OCI-M2 (cell line): ENCODE results near the gene PDGFB.

Source experiments
- DNase-seq: peaks from one replicate; lab custom pipeline; 2025; ENCODE audit not compliant: unreplicated experiment; lab: John Stamatoyannopoulos, UW

PDGFB gene

GRCh38 chr22:39208013-39208680, 36.6 kb downstream of the PDGFB start:
- no peak for DNase-seq

DNA sequence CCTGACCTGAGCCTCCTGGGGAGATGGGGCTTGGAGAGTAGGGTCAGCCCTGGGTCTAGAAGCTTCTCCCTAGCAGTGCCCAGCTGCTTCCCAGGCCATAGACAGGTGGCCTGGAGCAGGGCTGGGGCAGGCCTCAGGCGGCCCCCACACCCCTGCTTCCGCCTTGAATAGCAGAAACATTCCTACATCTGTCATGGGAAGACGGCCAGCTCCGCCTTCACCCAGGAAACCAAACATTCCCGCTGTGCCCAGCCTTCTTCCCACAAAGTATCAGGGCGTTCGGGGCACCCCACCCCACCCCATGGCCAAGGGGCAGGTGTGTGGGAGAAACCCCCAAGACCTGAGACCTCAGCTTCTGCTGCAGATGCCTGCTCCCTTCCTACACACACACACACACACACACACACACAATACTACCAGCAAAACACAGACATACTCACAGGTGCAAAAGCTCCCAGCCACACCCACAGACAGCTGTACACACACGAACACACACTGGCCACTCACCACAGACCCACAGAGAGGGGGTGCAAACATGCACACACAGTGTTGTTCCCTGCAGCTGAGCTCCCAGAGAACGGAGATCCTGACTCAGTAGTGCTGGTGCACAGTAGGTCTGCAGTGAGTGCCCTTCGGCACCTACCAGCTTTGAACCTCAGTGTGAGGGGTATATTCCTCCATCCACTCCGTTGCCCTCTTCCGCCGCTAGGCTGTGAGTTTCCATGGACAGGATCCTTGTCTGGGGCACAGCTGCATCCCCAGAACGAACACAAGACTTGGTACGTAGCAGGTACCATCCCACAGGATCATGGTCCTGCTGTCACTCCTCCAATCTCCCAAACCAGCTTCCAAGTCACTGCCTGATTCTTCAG, 37.4 kb downstream of the PDGFB start:
- no peak for DNase-seq

DNA sequence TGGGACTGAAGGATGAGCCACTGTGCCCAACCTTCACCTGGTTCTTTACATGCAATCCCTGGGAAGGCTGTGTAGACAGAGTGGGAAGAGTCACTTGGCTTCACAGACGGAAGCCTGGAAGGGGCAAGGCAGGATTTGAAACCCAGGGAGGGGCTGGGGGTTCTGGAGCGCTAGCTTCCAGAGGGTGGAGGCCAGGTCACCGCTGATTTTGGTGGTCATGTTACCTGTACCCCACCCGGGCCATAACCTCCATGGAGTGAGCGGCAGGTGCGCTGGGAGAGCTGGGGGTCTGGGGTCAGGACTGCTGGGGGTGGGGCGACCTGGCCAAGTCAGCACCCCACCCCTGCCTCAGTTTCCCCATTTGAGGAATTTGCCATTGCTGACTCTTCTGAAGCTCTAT, 38.3 kb downstream of the PDGFB start:
- DNase-seq = no peak

DNA sequence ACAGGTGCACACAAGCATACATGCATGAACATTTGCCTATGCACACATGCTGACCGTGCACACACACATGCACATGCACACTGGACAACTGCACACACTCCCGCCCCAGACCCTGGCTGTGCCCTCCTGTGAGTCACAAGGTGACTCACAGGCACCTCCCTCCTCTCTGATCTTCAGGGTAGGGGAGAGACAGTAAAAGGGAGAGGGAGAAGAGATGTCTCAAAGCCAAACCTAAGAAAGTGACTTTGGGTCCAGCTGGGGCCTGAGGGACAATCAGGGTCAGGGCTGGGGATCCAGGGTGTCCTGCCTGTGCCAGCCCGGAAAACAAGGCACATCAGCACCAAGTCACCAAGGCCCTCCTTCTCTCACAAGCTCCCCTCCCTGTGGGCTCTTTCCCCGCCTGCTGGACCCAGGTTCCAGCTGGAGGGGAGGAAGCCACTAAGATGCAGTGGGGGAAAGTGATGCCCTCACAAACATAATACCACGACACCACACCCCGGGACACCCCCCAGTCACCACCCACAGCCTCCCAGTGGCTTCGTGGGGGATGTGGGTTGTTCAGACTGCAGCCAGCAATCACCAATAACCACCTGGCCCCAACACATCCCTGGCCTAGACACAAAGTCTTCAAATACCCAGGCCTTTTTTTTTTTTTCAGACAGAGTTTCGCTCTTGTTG, 39.3 kb downstream of the PDGFB start:
- DNase-seq = no peak

DNA sequence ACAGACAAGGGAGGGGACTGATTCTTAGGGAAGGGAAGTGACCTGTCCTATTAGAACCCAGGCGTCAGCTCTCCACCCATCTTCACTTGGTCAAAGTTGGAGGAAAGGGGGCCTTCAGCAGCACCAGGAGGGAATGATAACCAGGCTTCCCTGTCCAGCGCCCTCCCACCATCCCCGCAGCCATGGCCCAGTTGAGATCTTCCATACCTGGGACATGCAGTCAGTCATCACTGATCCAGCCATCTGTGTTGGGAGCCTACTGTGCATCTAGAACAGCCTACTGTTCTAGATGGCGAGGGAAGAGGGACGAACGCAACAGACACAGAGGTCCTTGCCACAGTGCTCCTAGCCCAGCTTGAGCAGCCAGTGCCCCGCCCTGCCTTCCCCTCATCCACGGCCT, 40.6 kb downstream of the PDGFB start:
- DNase-seq = no peak

- DNase-seq = no peak
Measured at GRCh38 chr22:39197578-39197977, 47.2 kb downstream of the PDGFB start.

DNA sequence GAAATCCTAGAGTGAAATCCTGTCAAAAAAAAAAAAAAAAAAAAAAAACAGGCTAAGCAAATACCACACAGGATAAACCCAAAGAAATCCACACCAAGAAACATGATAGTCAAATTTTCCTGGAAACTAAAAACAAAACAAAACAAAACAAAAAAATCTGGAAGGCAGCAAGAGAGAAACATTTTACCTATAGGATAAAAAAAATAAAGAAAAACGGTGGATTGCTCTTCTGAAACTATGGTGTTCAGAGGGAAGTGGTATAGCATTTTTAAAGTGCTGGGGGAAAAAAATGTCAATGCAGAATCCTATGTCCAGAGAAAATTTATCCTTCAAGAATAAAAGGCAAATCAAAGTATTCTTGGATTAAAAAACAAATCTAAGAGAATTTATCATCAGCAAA, 50.7 kb downstream of the PDGFB start:
- DNase-seq = no peak

GRCh38 chr22:39188809-39189208, 56.0 kb downstream of the PDGFB start:
- no peak for DNase-seq

GRCh38 chr22:39185601-39186012, 59.2 kb downstream of the PDGFB start:
- no peak for DNase-seq

DNA sequence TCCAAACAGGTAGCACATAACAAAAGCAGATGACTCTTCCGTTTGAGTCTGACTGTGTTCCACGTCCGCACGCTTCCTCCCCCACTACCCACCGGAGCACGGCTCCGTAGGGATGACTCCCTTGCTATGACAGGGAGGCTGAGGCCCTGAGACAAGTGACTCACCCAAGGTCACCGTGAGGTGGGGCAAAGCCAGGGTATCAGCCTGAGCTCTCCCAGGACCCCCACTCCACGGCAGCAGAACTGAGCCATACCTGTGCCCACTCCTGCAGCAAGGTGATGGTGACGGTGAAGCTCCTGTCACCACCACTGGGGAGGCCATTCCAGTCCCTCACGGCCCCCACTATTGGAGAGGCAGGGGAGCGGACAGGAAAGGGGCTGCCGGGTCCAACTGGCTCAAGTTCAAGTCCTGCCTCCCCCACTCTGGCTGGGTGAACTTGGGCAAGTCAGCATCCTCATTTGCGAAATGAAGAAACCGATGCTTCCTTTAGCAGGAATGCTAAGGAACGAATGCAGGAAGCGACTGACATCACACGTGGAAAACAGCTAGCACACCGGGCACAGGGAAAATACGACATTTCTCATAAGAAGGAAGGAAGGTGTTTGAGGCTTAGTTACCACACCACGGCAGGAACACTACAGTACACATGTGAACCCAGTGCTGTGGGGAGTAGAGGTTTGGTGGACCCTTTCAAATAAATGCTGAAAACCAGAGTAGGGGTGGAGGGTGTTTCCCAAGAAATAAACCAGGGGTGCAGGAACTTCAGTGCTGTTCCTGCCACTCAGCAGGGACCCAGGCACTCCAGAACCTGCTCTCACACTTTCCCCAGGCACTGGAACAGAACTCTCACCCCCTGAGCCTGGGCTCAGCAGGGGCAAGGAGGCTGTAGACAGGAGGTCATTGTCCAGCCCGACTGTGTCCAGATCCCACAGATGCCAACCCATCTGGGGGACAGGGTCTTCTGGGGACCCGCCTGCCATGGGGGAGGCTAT, 59.9 kb downstream of the PDGFB start:
- no peak for DNase-seq

DNA sequence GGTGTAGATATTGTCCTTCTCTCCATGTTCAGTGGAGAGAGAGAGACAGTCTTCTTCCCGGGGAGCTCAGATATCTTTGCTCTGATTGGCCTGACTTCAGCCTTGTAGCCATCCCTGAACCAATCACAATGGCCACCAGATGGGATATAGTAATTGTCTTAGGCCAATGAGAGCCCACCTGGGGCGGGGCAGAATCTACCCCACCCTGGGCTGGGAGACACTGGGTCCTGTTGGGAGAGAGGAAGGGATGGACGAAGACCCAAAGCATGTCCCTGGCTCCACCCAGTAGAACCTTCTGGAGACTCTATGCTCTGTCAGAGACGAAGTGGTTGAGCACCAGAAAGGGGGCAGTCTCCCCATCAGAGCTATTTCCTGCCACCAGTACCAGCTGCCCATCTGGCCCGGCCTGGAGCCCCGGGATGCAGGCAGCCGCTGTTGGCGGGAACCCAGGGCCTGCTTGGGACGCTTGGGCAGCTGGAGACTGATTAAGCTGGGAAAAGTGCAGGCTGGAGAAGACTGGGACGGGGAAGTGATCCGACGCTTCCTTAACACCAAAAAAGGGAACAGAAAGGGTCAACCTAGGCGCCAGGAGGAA, 60.7 kb downstream of the PDGFB start:
- DNase-seq = no peak

DNA sequence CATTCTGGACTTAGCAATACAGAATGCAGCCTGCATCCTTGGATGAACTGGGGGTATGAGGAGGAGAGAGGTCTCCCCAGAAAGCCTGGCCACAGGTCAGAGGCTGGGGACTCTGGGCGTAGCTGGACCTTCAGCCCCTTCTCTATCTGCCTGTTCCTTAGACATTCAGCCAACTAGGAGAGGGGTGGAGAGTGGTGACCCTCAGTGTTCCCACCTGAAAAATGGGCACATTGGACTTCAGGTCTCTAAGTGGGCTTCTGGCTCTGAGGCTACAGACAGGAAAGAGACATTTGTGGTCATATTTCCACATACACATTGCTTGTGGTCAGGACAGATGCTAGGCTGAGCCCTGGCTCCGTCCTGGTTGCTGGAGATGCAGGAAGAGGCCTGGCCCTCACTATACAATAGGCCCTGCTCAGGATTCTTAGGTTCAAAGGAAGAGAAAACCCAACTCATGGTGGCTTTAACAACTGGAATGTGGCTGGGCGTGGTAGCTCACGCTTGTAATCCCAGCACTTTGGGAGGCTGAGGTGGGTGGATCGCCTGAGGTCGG, 62.2 kb downstream of the PDGFB start:
- no peak for DNase-seq

- DNase-seq = no peak
Measured at GRCh38 chr22:39181778-39182177, 63.0 kb downstream of the PDGFB start.

DNA sequence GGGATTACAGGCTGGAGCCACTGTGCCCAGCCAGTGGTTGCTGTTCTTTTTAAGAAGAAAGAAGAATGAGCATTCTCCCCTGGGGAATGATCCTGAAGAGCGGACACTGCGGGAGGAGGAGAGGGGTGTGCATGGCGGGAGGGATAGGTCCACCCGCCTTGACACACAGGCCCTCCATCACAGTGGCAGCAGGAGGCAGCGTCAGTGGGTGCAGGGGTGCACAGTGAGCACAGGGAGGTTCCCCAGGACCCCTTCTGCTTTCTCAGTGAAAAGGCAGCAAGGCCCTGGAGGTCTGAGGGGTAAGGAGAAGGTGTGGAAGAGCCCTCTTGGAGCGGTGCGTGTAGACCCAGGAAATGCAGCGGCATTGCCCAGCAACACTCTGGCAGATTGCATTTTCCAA, 63.4 kb downstream of the PDGFB start:
- no peak for DNase-seq

GRCh38 chr22:39179841-39180335, 64.9 kb downstream of the PDGFB start:
- DNase-seq = no peak

DNA sequence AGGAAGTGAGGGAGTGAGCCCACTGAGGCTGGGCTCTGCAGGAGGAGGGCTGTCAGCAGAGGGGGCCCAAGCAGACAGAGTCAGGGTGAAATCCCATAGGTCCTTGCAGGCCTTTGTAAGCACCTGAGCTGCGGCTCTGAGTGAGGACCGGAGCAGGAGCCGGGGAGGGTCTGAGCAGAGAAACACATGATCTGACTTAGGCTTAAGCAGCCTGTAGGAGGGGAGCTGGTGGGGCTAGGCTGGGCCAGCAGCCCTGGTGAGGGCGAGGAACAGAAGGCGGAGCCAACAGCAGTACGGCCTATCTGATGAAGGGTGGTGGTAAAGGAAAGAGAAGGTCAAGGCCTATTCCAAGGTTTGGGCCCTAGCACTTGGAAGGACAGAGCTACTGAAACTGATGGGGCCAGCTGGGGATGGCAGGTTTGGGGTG, 65.4 kb downstream of the PDGFB start:
- no peak for DNase-seq

- DNase-seq = no peak
Measured at GRCh38 chr22:39178206-39179111, 66.3 kb downstream of the PDGFB start.

DNA sequence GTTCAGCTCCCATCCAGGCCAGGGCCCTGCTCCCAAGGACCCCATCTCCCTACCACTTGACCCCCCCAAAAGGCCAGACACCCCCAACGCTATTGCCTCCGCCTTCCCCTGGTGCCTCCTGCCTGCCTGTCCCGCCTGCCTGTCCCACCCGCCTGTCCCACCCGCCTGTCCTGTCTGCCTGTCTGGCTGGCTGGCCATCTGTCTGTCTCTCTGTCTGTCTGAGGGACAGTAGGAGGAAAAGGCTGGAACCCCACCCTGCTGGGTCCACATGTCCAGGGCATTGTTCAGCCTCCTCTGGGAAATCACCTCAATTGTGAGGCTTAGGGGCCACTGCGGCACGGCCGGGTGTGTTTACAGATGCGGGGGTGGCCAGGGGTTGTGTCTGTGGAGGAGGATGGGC, 67.0 kb downstream of the PDGFB start:
- DNase-seq = no peak

GRCh38 chr22:39177456-39177775, 67.4 kb downstream of the PDGFB start:
- DNase-seq = no peak
